Liver (tissue), 9 donors: Measurements from ENCODE around the gene RCVRN. TPM values are rescaled to one million over a fixed set of nuclear protein-coding genes. Genes with fewer than 3 reads are reported as not detected.

Source experiments
- DNase-seq: peaks from one replicate; pipeline ENCODE4 v3.0.0-alpha.2; 2017; ENCODE audit warnings: low spot score
- H3K27ac ChIP-seq, 2 donors: one replicate each; pipeline ENCODE4 v1.7.0; 2013; ENCODE audit warnings: inconsistent platforms in 2 of 2, low read length in 2 of 2, control low read depth in 1 of 2, low read depth in 1 of 2, mild to moderate bottlenecking in 1 of 2
- H3K27me3 ChIP-seq, 4 donors: one replicate each; pipeline versions ENCODE4 v1.6.1 to v1.7.0; 2013; ENCODE audit warnings: low read length in 3 of 4, inconsistent platforms in 1 of 4, mild to moderate bottlenecking in 1 of 4, moderate library complexity in 1 of 4; ENCODE audit not compliant: control insufficient read depth in 4 of 4, insufficient read depth in 4 of 4
- H3K36me3 ChIP-seq, 4 donors: one replicate each; pipeline versions ENCODE4 v1.6.1 to v1.7.0; 2013; ENCODE audit warnings: low read length in 3 of 4, mild to moderate bottlenecking in 3 of 4, low read depth in 1 of 4, moderate library complexity in 1 of 4; ENCODE audit not compliant: control insufficient read depth in 4 of 4, insufficient read depth in 3 of 4
- H3K4me1 ChIP-seq, 4 donors: one replicate each; pipeline versions ENCODE4 v1.6.1 to v1.7.0; 2013; ENCODE audit warnings: low read length in 3 of 4, mild to moderate bottlenecking in 3 of 4, moderate library complexity in 1 of 4; ENCODE audit not compliant: control insufficient read depth in 4 of 4, insufficient read depth in 4 of 4
- H3K4me3 ChIP-seq, 3 donors: one replicate each; pipeline versions ENCODE4 v1.6.1 to v1.7.0; 2013; ENCODE audit warnings: low read length in 3 of 3, control low read depth in 1 of 3, low read depth in 1 of 3, mild to moderate bottlenecking in 1 of 3
- H3K9ac ChIP-seq, 2 donors: one replicate each; pipeline ENCODE4 v1.7.0; 2013; ENCODE audit warnings: low read length in 2 of 2, mild to moderate bottlenecking in 2 of 2, moderate library complexity in 2 of 2, control low read depth in 1 of 2, low read depth in 1 of 2
- H3K9me3 ChIP-seq, 4 donors: one replicate each; pipeline versions ENCODE4 v1.6.1 to v1.7.0; 2013; ENCODE audit warnings: low read length in 3 of 4; ENCODE audit not compliant: control insufficient read depth in 4 of 4
- EGR1 ChIP-seq, 2 donors: IDR thresholded peaks; 2 replicates each; pipeline ENCODE4 v1.6.1; 2016 to 2018; ENCODE audit warnings: antibody characterized with exemption in 2 of 2, low read depth in 2 of 2
- FOXA1 ChIP-seq: IDR thresholded peaks from 2 replicates; pipeline ENCODE4 v1.6.1; 2016; ENCODE audit warnings: antibody characterized with exemption
- FOXA2 ChIP-seq: IDR thresholded peaks from 2 replicates; pipeline ENCODE4 v1.6.1; 2016; ENCODE audit warnings: antibody characterized with exemption
- GABPA ChIP-seq, 2 donors: IDR thresholded peaks in 1 of 2; conservative IDR thresholded peaks in 1 of 2; 2 replicates each; pipeline ENCODE4 v1.6.1; 2016; ENCODE audit warnings: antibody characterized with exemption in 2 of 2, mild to moderate bottlenecking in 1 of 2, moderate library complexity in 1 of 2
- HNF4A ChIP-seq, 2 donors: conservative IDR thresholded peaks; 2 replicates each; pipeline ENCODE4 v1.6.1; 2016; ENCODE audit warnings: antibody characterized with exemption in 2 of 2, mild to moderate bottlenecking in 2 of 2
- HNF4G ChIP-seq: IDR thresholded peaks from 2 replicates; pipeline ENCODE4 v1.6.1; 2016; ENCODE audit warnings: antibody characterized with exemption
- JUND ChIP-seq, 2 donors: IDR thresholded peaks; 2 replicates each; pipeline ENCODE4 v1.6.1; 2016; ENCODE audit warnings: antibody characterized with exemption in 2 of 2
- NR2F2 ChIP-seq: IDR thresholded peaks from 2 replicates; pipeline ENCODE4 v1.6.1; 2016; ENCODE audit warnings: antibody characterized with exemption
- RAD21 ChIP-seq, 2 donors: IDR thresholded peaks; 2 replicates each; pipeline ENCODE4 v1.6.1; 2016; ENCODE audit warnings: antibody characterized with exemption in 2 of 2, mild to moderate bottlenecking in 2 of 2
- RXRA ChIP-seq, 2 donors: IDR thresholded peaks; 2 replicates each; pipeline ENCODE4 v1.6.1; 2017 to 2018; ENCODE audit warnings: antibody characterized with exemption in 2 of 2, mild to moderate bottlenecking in 1 of 2
- SP1 ChIP-seq: IDR thresholded peaks from 2 replicates; pipeline ENCODE4 v1.6.1; 2018; ENCODE audit warnings: antibody characterized with exemption, mild to moderate bottlenecking
- TAF1 ChIP-seq: conservative IDR thresholded peaks from 2 replicates; pipeline ENCODE4 v1.6.1; 2016; ENCODE audit warnings: antibody characterized with exemption, mild to moderate bottlenecking
- YY1 ChIP-seq: IDR thresholded peaks from 2 replicates; pipeline ENCODE4 v1.6.1; 2016; ENCODE audit warnings: antibody characterized with exemption, mild to moderate bottlenecking
- WGBS: extraction: QIAGEN DNeasy Blood & Tissue Kit; methylation state at CpG from one replicate; pipeline ENCODE4 v1.1.7; 2013; 5-methylcytosine and 5-hydroxymethylcytosine counted together
- polyA plus RNA-seq, 2 donors: library from polyadenylated mRNA; stranded (reverse) in 1 of 2; unstranded in 1 of 2; fragments of 200-250 nt in 1 of 2; fragments of >200 nt in 1 of 2; fragmentation: Nextera tagmentation in 1 of 2; extraction: Ambion mirVana in 1 of 2; gene quantifications; one replicate each; pipeline versions ENCODE4 v1.2.1 to v1.2.3, GENCODE V29; 2013 to 2015
- total RNA-seq, 2 donors: library from RNA; depleted of rRNA; stranded (reverse); fragments of >200 nt; gene quantifications; one replicate each; pipeline ENCODE4 v1.2.3, GENCODE V29; 2014
- TF ChIP-seq, protein P1 (sequence below): IDR thresholded peaks from 2 replicates; pipeline ENCODE4 v1.6.1; 2016; ENCODE audit warnings: antibody characterized with exemption
- TF ChIP-seq, protein P2 (sequence below): IDR thresholded peaks from 2 replicates; pipeline ENCODE4 v1.6.1; 2016; ENCODE audit warnings: antibody characterized with exemption
- TF ChIP-seq, protein P3 (sequence below): IDR thresholded peaks from 2 replicates; pipeline ENCODE4 v1.6.1; 2016; ENCODE audit warnings: antibody characterized with exemption, mild to moderate bottlenecking
- TF ChIP-seq, protein P4 (sequence below): IDR thresholded peaks from 2 replicates; pipeline ENCODE4 v1.6.1; 2016; ENCODE audit warnings: antibody characterized with exemption
- TF ChIP-seq, protein P5 (sequence below): fragments of 150-350 bp; IDR thresholded peaks from 2 replicates; pipeline ENCODE4 v1.5.1; 2017; ENCODE audit warnings: improper control_type of control experiment, low read depth, low read length; ENCODE audit not compliant: missing input control
- donor health status: healthy.
- donor health status: healthy.
- donor health status: healthy.
- donor health status: healthy.
- donor health status: healthy.

Gene RCVRN
- total and polyA plus RNA-seq, 4 donors: not detected

DNA sequence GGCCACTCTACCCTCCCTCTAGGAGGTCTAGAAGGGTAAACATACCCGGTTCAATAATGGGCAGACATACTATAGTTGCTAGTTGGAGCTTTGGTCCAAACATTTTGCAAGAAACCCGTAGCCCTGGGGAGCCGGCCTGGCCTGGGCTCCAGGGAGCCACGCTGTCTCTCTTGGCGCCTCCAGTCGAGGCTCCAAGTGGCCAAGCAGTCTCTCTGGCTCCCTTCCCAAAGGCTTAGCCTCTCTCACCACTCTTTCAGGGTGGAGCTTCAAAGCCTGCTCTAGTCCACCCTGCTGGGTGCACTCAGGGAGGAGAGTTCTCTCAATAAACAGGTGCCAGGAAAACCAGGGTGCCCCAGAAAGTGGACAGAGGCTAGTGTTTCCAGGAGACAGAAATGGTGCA is 32.2 kb downstream of the RCVRN start:
- H3K4me1 ChIP-seq: no peaks in the 10 kb centered on the region
- whole genome bisulfite sequencing: 72% methylated on average over 6 of the region's 6 CpGs
- no peak for DNase-seq
- no peak for TF ChIP-seq GABPA (IDR thresholded peaks at IDR 0.05 in 1 of 2, conservative IDR thresholded peaks at IDR 0.05 in 1 of 2)
- no peak for TF ChIP-seq RAD21 (IDR thresholded peaks at IDR 0.05)
- no peak for TF ChIP-seq HNF4G
- TF ChIP-seq TAF1: no peak
- TF ChIP-seq, protein P1, sequence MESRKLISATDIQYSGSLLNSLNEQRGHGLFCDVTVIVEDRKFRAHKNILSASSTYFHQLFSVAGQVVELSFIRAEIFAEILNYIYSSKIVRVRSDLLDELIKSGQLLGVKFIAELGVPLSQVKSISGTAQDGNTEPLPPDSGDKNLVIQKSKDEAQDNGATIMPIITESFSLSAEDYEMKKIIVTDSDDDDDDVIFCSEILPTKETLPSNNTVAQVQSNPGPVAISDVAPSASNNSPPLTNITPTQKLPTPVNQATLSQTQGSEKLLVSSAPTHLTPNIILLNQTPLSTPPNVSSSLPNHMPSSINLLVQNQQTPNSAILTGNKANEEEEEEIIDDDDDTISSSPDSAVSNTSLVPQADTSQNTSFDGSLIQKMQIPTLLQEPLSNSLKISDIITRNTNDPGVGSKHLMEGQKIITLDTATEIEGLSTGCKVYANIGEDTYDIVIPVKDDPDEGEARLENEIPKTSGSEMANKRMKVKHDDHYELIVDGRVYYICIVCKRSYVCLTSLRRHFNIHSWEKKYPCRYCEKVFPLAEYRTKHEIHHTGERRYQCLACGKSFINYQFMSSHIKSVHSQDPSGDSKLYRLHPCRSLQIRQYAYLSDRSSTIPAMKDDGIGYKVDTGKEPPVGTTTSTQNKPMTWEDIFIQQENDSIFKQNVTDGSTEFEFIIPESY: no peak
- TF ChIP-seq SP1: no peak
- TF ChIP-seq, protein P2, sequence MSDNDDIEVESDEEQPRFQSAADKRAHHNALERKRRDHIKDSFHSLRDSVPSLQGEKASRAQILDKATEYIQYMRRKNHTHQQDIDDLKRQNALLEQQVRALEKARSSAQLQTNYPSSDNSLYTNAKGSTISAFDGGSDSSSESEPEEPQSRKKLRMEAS: no peak
- no peak for TF ChIP-seq FOXA2
- no peak for TF ChIP-seq HNF4A (conservative IDR thresholded peaks at IDR 0.05)
- no peak for TF ChIP-seq FOXA1
- no peak for TF ChIP-seq JUND (IDR thresholded peaks at IDR 0.05)
- no peak for TF ChIP-seq YY1
- no peak for TF ChIP-seq EGR1 (IDR thresholded peaks at IDR 0.05; ENCODE audit: low read depth in 2 of 2)
- TF ChIP-seq RXRA (IDR thresholded peaks at IDR 0.05): no peak
- TF ChIP-seq, protein P3, sequence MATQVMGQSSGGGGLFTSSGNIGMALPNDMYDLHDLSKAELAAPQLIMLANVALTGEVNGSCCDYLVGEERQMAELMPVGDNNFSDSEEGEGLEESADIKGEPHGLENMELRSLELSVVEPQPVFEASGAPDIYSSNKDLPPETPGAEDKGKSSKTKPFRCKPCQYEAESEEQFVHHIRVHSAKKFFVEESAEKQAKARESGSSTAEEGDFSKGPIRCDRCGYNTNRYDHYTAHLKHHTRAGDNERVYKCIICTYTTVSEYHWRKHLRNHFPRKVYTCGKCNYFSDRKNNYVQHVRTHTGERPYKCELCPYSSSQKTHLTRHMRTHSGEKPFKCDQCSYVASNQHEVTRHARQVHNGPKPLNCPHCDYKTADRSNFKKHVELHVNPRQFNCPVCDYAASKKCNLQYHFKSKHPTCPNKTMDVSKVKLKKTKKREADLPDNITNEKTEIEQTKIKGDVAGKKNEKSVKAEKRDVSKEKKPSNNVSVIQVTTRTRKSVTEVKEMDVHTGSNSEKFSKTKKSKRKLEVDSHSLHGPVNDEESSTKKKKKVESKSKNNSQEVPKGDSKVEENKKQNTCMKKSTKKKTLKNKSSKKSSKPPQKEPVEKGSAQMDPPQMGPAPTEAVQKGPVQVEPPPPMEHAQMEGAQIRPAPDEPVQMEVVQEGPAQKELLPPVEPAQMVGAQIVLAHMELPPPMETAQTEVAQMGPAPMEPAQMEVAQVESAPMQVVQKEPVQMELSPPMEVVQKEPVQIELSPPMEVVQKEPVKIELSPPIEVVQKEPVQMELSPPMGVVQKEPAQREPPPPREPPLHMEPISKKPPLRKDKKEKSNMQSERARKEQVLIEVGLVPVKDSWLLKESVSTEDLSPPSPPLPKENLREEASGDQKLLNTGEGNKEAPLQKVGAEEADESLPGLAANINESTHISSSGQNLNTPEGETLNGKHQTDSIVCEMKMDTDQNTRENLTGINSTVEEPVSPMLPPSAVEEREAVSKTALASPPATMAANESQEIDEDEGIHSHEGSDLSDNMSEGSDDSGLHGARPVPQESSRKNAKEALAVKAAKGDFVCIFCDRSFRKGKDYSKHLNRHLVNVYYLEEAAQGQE: no peak
- TF ChIP-seq NR2F2: no peak
- TF ChIP-seq, protein P4, sequence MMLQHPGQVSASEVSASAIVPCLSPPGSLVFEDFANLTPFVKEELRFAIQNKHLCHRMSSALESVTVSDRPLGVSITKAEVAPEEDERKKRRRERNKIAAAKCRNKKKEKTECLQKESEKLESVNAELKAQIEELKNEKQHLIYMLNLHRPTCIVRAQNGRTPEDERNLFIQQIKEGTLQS: no peak
- TF ChIP-seq, protein P5, sequence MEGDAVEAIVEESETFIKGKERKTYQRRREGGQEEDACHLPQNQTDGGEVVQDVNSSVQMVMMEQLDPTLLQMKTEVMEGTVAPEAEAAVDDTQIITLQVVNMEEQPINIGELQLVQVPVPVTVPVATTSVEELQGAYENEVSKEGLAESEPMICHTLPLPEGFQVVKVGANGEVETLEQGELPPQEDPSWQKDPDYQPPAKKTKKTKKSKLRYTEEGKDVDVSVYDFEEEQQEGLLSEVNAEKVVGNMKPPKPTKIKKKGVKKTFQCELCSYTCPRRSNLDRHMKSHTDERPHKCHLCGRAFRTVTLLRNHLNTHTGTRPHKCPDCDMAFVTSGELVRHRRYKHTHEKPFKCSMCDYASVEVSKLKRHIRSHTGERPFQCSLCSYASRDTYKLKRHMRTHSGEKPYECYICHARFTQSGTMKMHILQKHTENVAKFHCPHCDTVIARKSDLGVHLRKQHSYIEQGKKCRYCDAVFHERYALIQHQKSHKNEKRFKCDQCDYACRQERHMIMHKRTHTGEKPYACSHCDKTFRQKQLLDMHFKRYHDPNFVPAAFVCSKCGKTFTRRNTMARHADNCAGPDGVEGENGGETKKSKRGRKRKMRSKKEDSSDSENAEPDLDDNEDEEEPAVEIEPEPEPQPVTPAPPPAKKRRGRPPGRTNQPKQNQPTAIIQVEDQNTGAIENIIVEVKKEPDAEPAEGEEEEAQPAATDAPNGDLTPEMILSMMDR: no peak
- H3K9ac ChIP-seq: no peak overlapping the region
- H3K36me3 ChIP-seq: no peaks in the 10 kb centered on the region
- no peaks in the 10 kb centered on the region for H3K27me3 ChIP-seq
- no peaks in the 10 kb centered on the region for H3K9me3 ChIP-seq
- H3K4me3 ChIP-seq: no peak overlapping the region
- H3K27ac ChIP-seq: no peak overlapping the region
